ENCODE results near the gene CLDN10.
A peak's percentile ranks its signal among the peaks of the same experiment; 100 is the strongest.

CLDN10 gene

DNA sequence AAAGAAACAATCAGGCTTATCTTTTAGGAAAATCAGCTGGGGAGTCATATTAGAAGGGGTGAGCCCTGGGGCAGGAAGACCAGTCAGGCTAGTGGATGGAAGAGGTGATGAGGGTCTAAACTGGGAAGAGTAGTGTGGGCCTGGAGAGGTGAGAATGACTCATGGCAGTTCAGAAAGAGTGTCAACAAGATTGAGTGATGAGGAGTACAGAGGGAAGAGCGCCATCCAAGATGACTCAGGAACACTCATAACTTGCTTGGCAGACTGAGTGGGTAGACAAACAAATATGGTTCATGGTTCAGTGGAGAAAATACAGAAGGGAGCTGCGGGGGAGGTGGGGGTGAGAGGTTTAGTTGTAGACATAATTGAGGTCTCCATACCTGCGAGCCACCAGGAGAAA is 17.3 kb upstream of the CLDN10 start:
- DNase-seq (ENCODE audit: low read depth) = no peak
- no peak overlapping the region for H3K4me3 ChIP-seq (ENCODE audit: low read depth, low read length)

DNA sequence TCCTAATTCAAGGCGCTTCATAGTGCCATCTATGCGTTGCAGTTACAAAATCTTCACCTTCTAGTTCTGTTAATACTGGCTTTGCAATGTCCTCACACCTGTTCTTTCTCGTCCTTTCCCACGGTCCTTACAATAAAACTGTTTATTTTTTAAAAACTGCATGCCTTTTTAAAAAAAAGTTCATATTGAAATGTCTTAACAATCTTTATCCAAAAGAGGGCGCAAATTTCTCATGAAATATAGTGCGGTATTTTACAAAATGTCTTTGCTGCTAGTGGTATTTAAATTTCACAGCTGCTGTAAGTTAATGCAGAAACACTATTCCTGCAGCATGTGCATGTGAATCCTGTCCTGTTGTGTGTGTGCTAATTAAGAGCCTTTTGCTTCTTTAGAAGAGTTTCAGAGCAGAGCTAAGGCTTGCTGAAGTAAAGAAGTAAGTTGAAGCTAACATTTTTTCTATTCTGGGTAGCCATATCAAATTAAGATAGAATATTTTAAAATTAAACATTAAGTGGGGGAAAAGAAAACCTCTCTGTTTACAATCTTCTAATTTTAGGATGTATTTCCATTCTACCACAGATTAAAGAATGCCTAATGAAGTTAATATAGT is 15.8 kb upstream of the CLDN10 start:
- peak; percentile 46 for DNase-seq (ENCODE audit: low read depth)
- H3K4me3 ChIP-seq (ENCODE audit: low read depth, low read length) = no peak overlapping the region
- TF ChIP-seq MYC (IDR thresholded peaks at IDR 0.05; ENCODE audit: low read depth, low read length) (no peak), CTCF (IDR thresholded peaks at IDR 0.05; ENCODE audit: low read depth, low read length) (peak; percentile 20)

More for the DNA sequence above, 17.3 kb upstream of the CLDN10 start:
- TF ChIP-seq MYC (IDR thresholded peaks at IDR 0.05; ENCODE audit: low read depth, low read length) (no peak), POLR2A (IDR thresholded peaks at IDR 0.05; ENCODE audit: extremely low read depth, insufficient read length) (no peak), MAX (IDR thresholded peaks at IDR 0.05; ENCODE audit: low read depth, low read length) (no peak), CTCF (IDR thresholded peaks at IDR 0.05; ENCODE audit: low read depth, low read length) (no peak)

GRCh38 chr13:95540888-95541287 is 11.6 kb upstream of the CLDN10 start:
- TF ChIP-seq CTCF (IDR thresholded peaks at IDR 0.05; ENCODE audit: low read depth, low read length) (no peak), MAX (IDR thresholded peaks at IDR 0.05; ENCODE audit: low read depth, low read length) (no peak), MYC (IDR thresholded peaks at IDR 0.05; ENCODE audit: low read depth, low read length) (no peak), POLR2A (IDR thresholded peaks at IDR 0.05; ENCODE audit: extremely low read depth, insufficient read length) (no peak)
- H3K4me3 ChIP-seq (ENCODE audit: low read depth, low read length) = no peak overlapping the region
- DNase-seq (ENCODE audit: low read depth) = no peak

- no peak for DNase-seq (ENCODE audit: low read depth)
- no peak for TF ChIP-seq CTCF (IDR thresholded peaks at IDR 0.05; ENCODE audit: low read depth, low read length)
- no peak for TF ChIP-seq MYC (IDR thresholded peaks at IDR 0.05; ENCODE audit: low read depth, low read length)
- no peak for TF ChIP-seq MAX (IDR thresholded peaks at IDR 0.05; ENCODE audit: low read depth, low read length)
- TF ChIP-seq POLR2A (IDR thresholded peaks at IDR 0.05; ENCODE audit: extremely low read depth, insufficient read length) = no peak
- H3K4me3 ChIP-seq (ENCODE audit: low read depth, low read length) = no peak overlapping the region
These were observed 11.2 kb upstream of the CLDN10 start for GRCh38 chr13:95541308-95541707.

GRCh38 chr13:95541911-95542474 is 10.5 kb upstream of the CLDN10 start:
- TF ChIP-seq MAX (IDR thresholded peaks at IDR 0.05; ENCODE audit: low read depth, low read length) (no peak), MYC (IDR thresholded peaks at IDR 0.05; ENCODE audit: low read depth, low read length) (no peak), CTCF (IDR thresholded peaks at IDR 0.05; ENCODE audit: low read depth, low read length) (no peak), POLR2A (IDR thresholded peaks at IDR 0.05; ENCODE audit: extremely low read depth, insufficient read length) (no peak)
- no peak overlapping the region for H3K4me3 ChIP-seq (ENCODE audit: low read depth, low read length)
- no peak for DNase-seq (ENCODE audit: low read depth)

Data from NB4 (cell line).